CD4-positive, alpha-beta memory T cell (primary cell): ENCODE measurements around the gene RALGPS2. TPM values are rescaled to one million over a fixed set of nuclear protein-coding genes. Genes with fewer than 3 reads are reported as not detected.

Source experiments
- CTCF ChIA-PET: fragments of 350-600 bp; sonication (Branson Sonifier 250); formaldehyde crosslinking; loops from one replicate; lab custom pipeline; 2021; ENCODE audit warnings: inconsistent platforms; ENCODE audit not compliant: partially characterized antibody; lab: Charles Lee
- POLR2A ChIA-PET: fragments of 350-600 bp; sonication (Branson Sonifier 250); formaldehyde crosslinking; loops from one replicate; lab custom pipeline; 2021; ENCODE audit not compliant: partially characterized antibody; lab: Charles Lee
- DNase-seq, 5 donors: peaks; one replicate each; pipeline versions ENCODE4 v3.0.0 to v3.0.0-alpha.2; 2020 to 2022; ENCODE audit warnings: mixed read lengths in 1 of 5
- H3K27ac ChIP-seq: one replicate; pipeline ENCODE4 v1.7.0; 2013; ENCODE audit warnings: low read depth, low read length
- H3K27me3 ChIP-seq: 2 replicates; pipeline ENCODE4 v1.7.0; 2013; ENCODE audit warnings: mild to moderate bottlenecking, low read length, moderate library complexity; ENCODE audit not compliant: insufficient read depth
- H3K36me3 ChIP-seq: 2 replicates; pipeline ENCODE4 v1.7.0; 2013; ENCODE audit warnings: mild to moderate bottlenecking, low read length, moderate library complexity; ENCODE audit not compliant: insufficient read depth
- H3K4me1 ChIP-seq: 2 replicates; pipeline ENCODE4 v1.7.0; 2013; ENCODE audit warnings: mild to moderate bottlenecking, low read length, moderate library complexity; ENCODE audit not compliant: insufficient read depth
- H3K4me3 ChIP-seq, 2 donors: one replicate each; pipeline ENCODE4 v1.7.0; 2013; ENCODE audit warnings: low read length in 2 of 2, mild to moderate bottlenecking in 1 of 2
- H3K9me3 ChIP-seq, 2 donors: one replicate each; pipeline ENCODE4 v1.7.0; 2013; ENCODE audit warnings: low read length in 2 of 2, control low read depth in 1 of 2; ENCODE audit not compliant: control insufficient read depth in 1 of 2
- H3K27ac Mint-ChIP-seq, 7 donors: one replicate each; pipeline ENCODE4 v1.8.0; 2020 to 2021; ENCODE audit warnings: mixed read lengths in 7 of 7, mild to moderate bottlenecking in 6 of 7, inconsistent platforms in 3 of 7, moderate library complexity in 3 of 7
- H3K27me3 Mint-ChIP-seq, 2 donors: one replicate each; pipeline ENCODE4 v1.8.0; 2020 to 2021; ENCODE audit warnings: mixed read lengths in 2 of 2
- H3K36me3 Mint-ChIP-seq, 2 donors: one replicate each; pipeline ENCODE4 v1.8.0; 2020 to 2021; ENCODE audit warnings: mixed read lengths in 2 of 2, inconsistent platforms in 1 of 2, mild to moderate bottlenecking in 1 of 2
- H3K4me1 Mint-ChIP-seq, 4 donors: one replicate each; pipeline ENCODE4 v1.8.0; 2020 to 2021; ENCODE audit warnings: mixed read lengths in 4 of 4, mild to moderate bottlenecking in 1 of 4
- H3K4me3 Mint-ChIP-seq, 8 donors: one replicate each; pipeline ENCODE4 v1.8.0; 2020 to 2021; ENCODE audit warnings: mixed read lengths in 8 of 8, mild to moderate bottlenecking in 7 of 8, moderate library complexity in 6 of 8, inconsistent platforms in 3 of 8
- H3K9me3 Mint-ChIP-seq, 8 donors: one replicate each; pipeline ENCODE4 v1.8.0; 2020 to 2021; ENCODE audit warnings: mixed read lengths in 8 of 8, mild to moderate bottlenecking in 5 of 8, inconsistent platforms in 3 of 8, moderate library complexity in 1 of 8
- intact Hi-C: fragments of 100-400 bp; cut with micrococcal nuclease; formaldehyde crosslinking; loops from one replicate; pipeline ENCODE4 v1.15.1; 2023
- polyA plus RNA-seq, 2 donors: library from polyadenylated mRNA; unstranded; fragments of 300-500 nt; fragmentation: Illumina TruSeq; gene quantifications; one replicate each; pipeline ENCODE4 v1.2.3, GENCODE V29; 2021
- total RNA-seq, 2 experiments: library from RNA; stranded (reverse); gene quantifications; one replicate each; pipeline ENCODE4 v1.2.3, GENCODE V29; 2021

The RALGPS2 gene
- total and polyA plus RNA-seq, 4 experiments from 2014 or later: 1.6 to 15.0 (median 7.8) TPM

GRCh38 chr1:178959543-178960460 lies 234.8 kb downstream of the RALGPS2 start:
- H3K36me3 Mint-ChIP-seq: no peaks in the 10 kb centered on the region
- Histone ChIP-seq H3K27me3 (no peaks in the 10 kb centered on the region), H3K36me3 (no peaks in the 10 kb centered on the region), H3K4me1 (no peaks in the 10 kb centered on the region), H3K4me3 (no peak overlapping the region), H3K9me3 (no peaks in the 10 kb centered on the region), H3K27ac (no peak overlapping the region)
- peaks cover 0 to 1% (median 0%) of the 10 kb centered on the region in 4 donors for H3K4me1 Mint-ChIP-seq
- peak overlapping the region in 1 of 7 donors; percentile 16 for H3K27ac Mint-ChIP-seq
- ChIA-PET CTCF (interaction anchor here (0.8 to 0.9 kb wide), 2 partner anchors 43 to 206 kb away, joined by 3 to 4 read pairs; no protein-coding TSS in a partner anchor), POLR2A (no interaction called here)
- no peak for DNase-seq
- H3K9me3 Mint-ChIP-seq: peaks cover 0 to 12% (median 0%) of the 10 kb centered on the region in 8 donors
- no peaks in the 10 kb centered on the region for H3K27me3 Mint-ChIP-seq
- no peak overlapping the region for H3K4me3 Mint-ChIP-seq
- intact Hi-C loops: no loop called here

- H3K4me3 Mint-ChIP-seq: no peak overlapping the region
- H3K36me3 ChIP-seq: no peaks in the 10 kb centered on the region
- H3K27me3 Mint-ChIP-seq: peaks cover 0 to 1% of the 10 kb centered on the region in 2 donors
- H3K27ac ChIP-seq: no peak overlapping the region
- peaks cover 0 to 1% (median 0%) of the 10 kb centered on the region in 4 donors for H3K4me1 Mint-ChIP-seq
- intact Hi-C loops: no loop called here
- no peak overlapping the region for H3K4me3 ChIP-seq
- no peaks in the 10 kb centered on the region for H3K27me3 ChIP-seq
- no peak overlapping the region for H3K27ac Mint-ChIP-seq
- no peaks in the 10 kb centered on the region for H3K4me1 ChIP-seq
- DNase-seq: no peak
- H3K9me3 ChIP-seq: no peaks in the 10 kb centered on the region
- ChIA-PET CTCF (interaction anchor here (0.8 to 0.9 kb wide), 2 partner anchors 42 to 207 kb away, joined by 3 to 4 read pairs; no protein-coding TSS in a partner anchor), POLR2A (no interaction called here)
- H3K9me3 Mint-ChIP-seq: peaks cover 0 to 12% (median 0%) of the 10 kb centered on the region in 8 donors
- no peaks in the 10 kb centered on the region for H3K36me3 Mint-ChIP-seq
Measured at GRCh38 chr1:178960482-178961240, 235.6 kb downstream of the RALGPS2 start.

- H3K36me3 Mint-ChIP-seq: no peaks in the 10 kb centered on the region
- peaks cover 0 to 1% (median 0%) of the 10 kb centered on the region in 4 donors for H3K4me1 Mint-ChIP-seq
- Histone ChIP-seq H3K4me3 (no peak overlapping the region), H3K27ac (no peak overlapping the region), H3K27me3 (no peaks in the 10 kb centered on the region), H3K36me3 (no peaks in the 10 kb centered on the region), H3K9me3 (no peaks in the 10 kb centered on the region), H3K4me1 (no peaks in the 10 kb centered on the region)
- H3K27me3 Mint-ChIP-seq: peaks cover 0 to 1% of the 10 kb centered on the region in 2 donors
- ChIA-PET POLR2A (no interaction called here), CTCF (no interaction called here)
- H3K4me3 Mint-ChIP-seq: no peak overlapping the region
- peaks cover 0 to 12% (median 0%) of the 10 kb centered on the region in 8 donors for H3K9me3 Mint-ChIP-seq
- intact Hi-C loops: no loop called here
- H3K27ac Mint-ChIP-seq: no peak overlapping the region
- DNase-seq: no peak
Measured at GRCh38 chr1:178961331-178961730, 236.3 kb downstream of the RALGPS2 start.

- H3K9me3 Mint-ChIP-seq: peaks cover 0 to 12% (median 0%) of the 10 kb centered on the region in 8 donors
- Histone ChIP-seq H3K4me3 (no peak overlapping the region), H3K27ac (no peak overlapping the region), H3K27me3 (no peaks in the 10 kb centered on the region), H3K9me3 (no peaks in the 10 kb centered on the region), H3K4me1 (no peaks in the 10 kb centered on the region), H3K36me3 (no peaks in the 10 kb centered on the region)
- no peak overlapping the region for H3K4me3 Mint-ChIP-seq
- H3K4me1 Mint-ChIP-seq: peaks cover 0 to 1% (median 0%) of the 10 kb centered on the region in 4 donors
- no peak for DNase-seq
- no peaks in the 10 kb centered on the region for H3K36me3 Mint-ChIP-seq
- H3K27me3 Mint-ChIP-seq: peaks cover 0 to 1% of the 10 kb centered on the region in 2 donors
- ChIA-PET CTCF (no interaction called here), POLR2A (no interaction called here)
- intact Hi-C loops: no loop called here
- no peak overlapping the region for H3K27ac Mint-ChIP-seq
Measured at GRCh38 chr1:178961868-178962267, 236.8 kb downstream of the RALGPS2 start.

GRCh38 chr1:178962853-178963711 lies 238.0 kb downstream of the RALGPS2 start:
- H3K4me3 ChIP-seq: no peak overlapping the region
- H3K36me3 Mint-ChIP-seq: no peaks in the 10 kb centered on the region

GRCh38 chr1:178964469-178965330 lies 239.7 kb downstream of the RALGPS2 start:
- ChIA-PET POLR2A (no interaction called here), CTCF (interaction anchor here (0.6 kb wide), 1 partner anchor 15 kb away, joined by 4 read pairs; no protein-coding TSS in a partner anchor)
- no peak overlapping the region for H3K27ac Mint-ChIP-seq
- Histone ChIP-seq H3K36me3 (no peaks in the 10 kb centered on the region), H3K9me3 (no peaks in the 10 kb centered on the region), H3K4me1 (no peaks in the 10 kb centered on the region), H3K27ac (no peak overlapping the region), H3K4me3 (no peak overlapping the region), H3K27me3 (no peaks in the 10 kb centered on the region)
- peaks cover 0 to under 1% (median 0%) of the 10 kb centered on the region in 4 donors for H3K4me1 Mint-ChIP-seq
- H3K9me3 Mint-ChIP-seq: peaks cover 0 to 12% (median 0%) of the 10 kb centered on the region in 8 donors
- intact Hi-C loops: no loop called here
- H3K4me3 Mint-ChIP-seq: no peak overlapping the region
- H3K36me3 Mint-ChIP-seq: no peaks in the 10 kb centered on the region
- no peak for DNase-seq
- peaks cover 1 to 2% of the 10 kb centered on the region in 2 donors for H3K27me3 Mint-ChIP-seq

More at GRCh38 chr1:178962853-178963711, 238.0 kb downstream of the RALGPS2 start:
- H3K4me1 ChIP-seq: no peaks in the 10 kb centered on the region
- Mint-ChIP-seq H3K9me3 (peaks cover 0 to 12% (median 0%) of the 10 kb centered on the region in 8 donors), H3K27ac (no peak overlapping the region), H3K27me3 (peaks cover 1 to 2% of the 10 kb centered on the region in 2 donors), H3K4me1 (peaks cover 0 to 1% (median 0%) of the 10 kb centered on the region in 4 donors), H3K4me3 (no peak overlapping the region)
- ChIA-PET POLR2A (no interaction called here), CTCF (no interaction called here)
- H3K27ac ChIP-seq: no peak overlapping the region
- H3K36me3 ChIP-seq: no peaks in the 10 kb centered on the region
- H3K27me3 ChIP-seq: no peaks in the 10 kb centered on the region
- intact Hi-C loops: no loop called here
- DNase-seq: no peak
- no peaks in the 10 kb centered on the region for H3K9me3 ChIP-seq
